A549 (cell line): ENCODE data around the gene SARM1.

Experiments
- CTCF ChIP-seq: fragments of >200 bp; sonication (Bioruptor Twin); formaldehyde crosslinking; IDR thresholded peaks from 3 replicates; pipeline ENCODE4 v1.5.1; 2016
- RAD21 ChIP-seq, 2 experiments: fragments of >200 bp in 1 of 2; sonication (Bioruptor Twin) in 1 of 2; formaldehyde crosslinking in 1 of 2; IDR thresholded peaks in 1 of 2; conservative IDR thresholded peaks in 1 of 2; 2 replicates in 1 of 2; 3 replicates in 1 of 2; pipeline ENCODE4 v1.6.1; 2012 to 2018; ENCODE audit warnings: inconsistent platforms in 1 of 2

DNA sequence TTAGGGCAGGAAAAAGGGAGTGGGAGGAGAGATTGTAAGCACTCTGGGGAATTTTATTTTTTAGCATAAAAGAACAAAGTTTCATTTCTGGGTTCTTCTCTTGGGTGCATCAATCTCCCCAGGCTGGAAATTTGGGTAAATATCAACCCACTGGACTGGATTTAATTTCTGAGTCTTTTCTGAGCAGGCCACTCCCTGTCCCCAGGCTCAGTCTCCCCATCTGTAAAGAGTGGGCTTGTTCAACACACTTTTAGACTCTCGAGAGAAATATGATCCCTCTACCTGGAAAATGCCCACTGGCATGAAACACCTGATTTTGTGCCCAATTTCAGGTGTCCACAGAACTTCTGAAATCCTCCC, 770 bp upstream of the SARM1 start:
- TF ChIP-seq CTCF (no peak), RAD21 (conservative IDR thresholded peaks at IDR 0.05 in 1 of 2, IDR thresholded peaks at IDR 0.05 in 1 of 2) (no peak)
